GM12892 (cell line): Measurements from ENCODE around the gene ADAMTS10.
"Not testable (repeated sequence)": the region's sequence is repeated elsewhere in the genome, so short reads cannot be mapped to it uniquely, and the experiment has no call there.

Source experiments
- DNase-seq: peaks from one replicate; pipeline ENCODE4 v3.0.0; 2011; ENCODE audit not compliant: insufficient read length
- FAIRE-seq: peaks from 2 replicates; lab custom pipeline; 2011; peaks lifted over from hg19 to GRCh38; lab: Jason Lieb, UNC
- POLR2A ChIP-seq: IDR thresholded peaks from 2 replicates; pipeline ENCODE4 v1.6.1; 2011; ENCODE audit warnings: low read depth, low read length, control low read depth
- POLR2AphosphoS5 ChIP-seq: IDR thresholded peaks from 2 replicates; pipeline ENCODE4 v1.6.1; 2011; ENCODE audit warnings: low read depth, low read length, control low read depth
- TAF1 ChIP-seq: IDR thresholded peaks from 2 replicates; pipeline ENCODE4 v1.6.1; 2011; ENCODE audit warnings: low read depth, mild to moderate bottlenecking, control low read depth, low read length, borderline replicate concordance

Gene ADAMTS10

DNA sequence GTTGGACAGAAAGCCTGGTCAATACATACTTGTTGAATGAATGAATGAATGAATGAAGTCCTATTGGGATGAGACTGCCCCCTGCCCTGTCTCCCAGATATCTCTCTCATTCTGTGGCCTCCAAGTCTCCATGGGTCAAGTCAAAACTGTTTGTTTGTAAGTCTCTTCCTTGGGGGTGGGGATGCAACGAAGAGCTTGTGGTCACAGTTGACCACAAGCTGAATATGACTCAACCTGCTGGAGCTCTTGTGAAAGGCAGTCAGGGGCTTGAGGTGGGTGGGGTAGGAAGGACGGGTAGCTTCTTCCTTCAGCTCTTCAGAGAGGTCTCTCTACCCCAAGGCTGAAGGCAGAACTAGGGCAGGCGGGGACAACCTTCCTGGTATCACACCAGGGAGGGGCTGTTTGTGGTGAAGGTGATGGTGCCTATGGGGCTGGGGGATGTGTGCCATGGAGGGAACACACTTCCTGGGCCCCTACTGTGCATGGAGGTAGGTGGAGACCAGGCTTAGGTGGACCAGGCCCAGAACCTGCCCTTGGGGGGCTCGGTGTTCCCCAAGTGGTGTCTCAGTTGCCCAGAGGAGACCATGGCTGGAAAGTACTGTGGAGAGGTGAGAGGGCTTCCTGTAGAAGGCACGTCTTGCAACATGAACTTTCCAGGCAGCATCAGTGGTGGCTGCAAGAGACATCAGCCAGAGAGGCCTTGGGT is 41.3 kb downstream of the ADAMTS10 start:
- FAIRE-seq (peak; percentile 33), DNase-seq (peak; percentile 70)
- TF ChIP-seq POLR2AphosphoS5 (0 out of 2 replicates have a peak, but pooled peaks have one; percentile 27), POLR2A (no peak; the same call in 1 of the 2 replicates)

- no peak for DNase-seq
- FAIRE-seq: no peak
- TF ChIP-seq POLR2AphosphoS5: no peak
- TF ChIP-seq POLR2A: no peak
- TF ChIP-seq TAF1: no peak
Observed at GRCh38 chr19:8567522-8568172, 42.9 kb downstream of the ADAMTS10 start.

DNA sequence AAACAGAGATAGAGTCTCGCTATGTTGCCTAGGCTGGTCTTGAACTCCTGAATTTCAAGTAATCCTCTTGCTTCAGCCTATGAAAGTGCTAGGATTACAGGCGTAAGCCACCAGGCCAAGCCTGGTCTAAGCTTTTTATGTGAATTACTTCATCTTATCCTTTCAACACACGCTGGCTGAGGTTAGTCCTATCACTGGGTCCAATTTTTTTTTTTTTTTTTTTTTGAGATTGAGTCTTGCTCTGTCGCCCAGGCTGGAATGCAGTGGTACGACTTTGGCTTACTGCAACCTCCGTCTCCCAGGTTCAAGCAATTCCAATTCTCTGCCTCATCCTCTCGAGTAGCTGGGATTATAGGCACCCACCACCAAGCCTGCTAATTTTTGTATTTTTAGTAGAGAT is 43.7 kb downstream of the ADAMTS10 start:
- no peak for DNase-seq
- TF ChIP-seq TAF1 (no peak), POLR2AphosphoS5 (no peak), POLR2A (no peak)
- no peak for FAIRE-seq

DNA sequence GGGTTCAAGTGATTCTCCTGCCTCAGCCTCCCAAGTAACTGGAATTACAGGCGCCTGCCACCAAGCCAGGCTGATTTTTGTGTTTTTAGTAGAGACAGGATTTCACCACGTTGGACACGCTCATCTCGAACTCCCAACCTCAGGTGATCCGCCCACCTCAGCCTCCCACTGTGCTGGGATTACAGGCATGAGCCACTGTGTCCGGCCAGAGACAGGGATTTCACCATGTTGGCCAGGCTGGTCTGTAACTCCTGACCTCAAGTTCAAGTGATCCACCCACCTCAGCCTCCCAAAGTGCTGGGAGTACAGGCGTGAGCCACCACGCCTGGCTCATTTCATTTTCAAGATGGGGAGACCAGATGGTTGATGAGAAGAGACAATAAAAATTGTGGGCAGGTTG is 45.6 kb downstream of the ADAMTS10 start:
- DNase-seq, FAIRE-seq: not testable (repeated sequence)

DNA sequence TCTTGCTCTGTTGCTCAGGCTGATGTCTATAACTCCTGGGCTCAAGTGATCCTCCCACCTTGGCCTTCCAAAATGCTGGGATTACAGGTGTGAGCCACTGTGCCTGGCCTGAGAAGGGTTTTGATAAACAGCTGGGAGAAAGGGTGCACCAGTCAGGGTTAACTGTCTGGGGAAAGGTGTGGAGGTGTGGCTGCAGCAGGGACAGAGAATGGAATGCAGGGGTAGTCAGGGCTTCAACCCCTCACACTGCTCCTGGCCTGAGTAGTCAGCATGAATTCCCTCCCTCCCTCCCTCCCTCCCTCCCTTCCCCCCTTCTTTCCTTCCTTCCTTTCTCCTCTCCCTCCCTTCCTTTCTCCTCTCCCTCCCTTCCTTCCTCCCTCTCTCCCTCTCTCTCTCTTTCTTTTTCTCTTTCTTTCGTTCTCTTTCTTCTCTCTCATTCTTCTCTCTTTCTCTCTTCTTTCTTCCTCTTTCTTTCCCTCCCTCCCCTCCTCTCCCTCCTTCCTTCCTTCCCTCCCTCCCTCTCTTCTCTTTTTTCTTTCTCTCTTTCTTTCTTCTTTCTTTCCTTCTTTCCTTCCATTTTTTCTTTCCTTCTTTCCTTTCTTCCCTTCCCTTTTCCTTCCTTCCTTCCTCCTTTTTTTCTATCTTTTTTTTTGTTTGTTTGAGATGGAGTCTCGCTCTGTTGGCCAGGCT is 49.3 kb downstream of the ADAMTS10 start:
- TF ChIP-seq TAF1: no peak
- no peak for TF ChIP-seq POLR2A
- DNase-seq: no peak
- no peak for FAIRE-seq

DNA sequence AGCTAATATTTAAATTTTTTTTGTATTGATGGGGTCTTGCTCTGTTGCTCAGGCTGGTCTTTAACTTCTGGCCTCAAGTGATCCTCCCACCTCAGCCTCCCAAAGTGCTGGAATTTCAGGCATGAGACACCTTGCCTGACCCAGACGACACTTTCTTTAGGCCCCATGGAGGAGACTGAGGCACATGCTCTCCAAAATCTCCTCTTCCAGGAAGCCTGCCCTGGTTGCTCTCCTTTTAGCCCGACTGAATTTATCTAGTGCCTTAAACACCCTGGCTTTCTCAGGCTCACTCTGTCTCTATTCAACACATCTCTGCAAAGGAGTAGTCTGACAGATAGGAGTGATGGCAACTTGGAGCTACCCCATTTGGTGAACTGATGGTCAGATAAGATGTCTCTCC is 52.2 kb downstream of the ADAMTS10 start:
- DNase-seq (no peak), FAIRE-seq (no peak)
- TF ChIP-seq TAF1 (no peak), POLR2A (no peak), POLR2AphosphoS5 (no peak)

DNA sequence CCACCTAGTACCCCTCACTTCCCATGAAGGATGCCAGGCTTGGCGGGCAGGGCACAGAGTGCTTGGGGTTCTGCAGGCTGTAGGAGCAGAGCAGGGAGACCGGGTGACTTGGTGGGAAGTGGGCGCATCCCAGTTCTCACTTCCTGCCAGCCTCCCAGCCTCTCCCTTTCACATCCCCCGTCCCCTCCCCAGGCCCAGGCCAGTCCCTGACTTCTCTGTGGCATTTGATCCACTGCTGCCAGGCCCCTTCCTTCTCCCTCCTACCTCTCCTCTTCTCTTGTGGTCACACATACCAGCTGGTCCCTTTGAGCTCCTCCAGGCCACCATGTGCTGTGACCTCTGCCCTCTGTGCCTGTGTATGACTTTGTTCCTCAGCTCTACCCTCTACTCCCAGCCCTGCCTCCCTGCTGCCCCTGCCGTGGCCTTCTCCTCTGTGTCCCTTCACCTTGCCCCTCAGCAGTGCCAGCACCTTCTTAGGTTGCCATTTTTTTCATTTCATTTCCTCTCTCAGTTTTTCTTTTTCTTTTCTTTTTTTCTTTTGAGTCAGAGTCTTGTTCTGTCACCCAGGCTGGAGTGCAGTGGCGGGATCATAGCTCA is 52.8 kb downstream of the ADAMTS10 start:
- DNase-seq (no peak), FAIRE-seq (no peak)
- TF ChIP-seq TAF1 (no peak), POLR2A (no peak), POLR2AphosphoS5 (no peak)

GRCh38 chr19:8553729-8554128 is 56.8 kb downstream of the ADAMTS10 start:
- not testable (repeated sequence) for FAIRE-seq

DNA sequence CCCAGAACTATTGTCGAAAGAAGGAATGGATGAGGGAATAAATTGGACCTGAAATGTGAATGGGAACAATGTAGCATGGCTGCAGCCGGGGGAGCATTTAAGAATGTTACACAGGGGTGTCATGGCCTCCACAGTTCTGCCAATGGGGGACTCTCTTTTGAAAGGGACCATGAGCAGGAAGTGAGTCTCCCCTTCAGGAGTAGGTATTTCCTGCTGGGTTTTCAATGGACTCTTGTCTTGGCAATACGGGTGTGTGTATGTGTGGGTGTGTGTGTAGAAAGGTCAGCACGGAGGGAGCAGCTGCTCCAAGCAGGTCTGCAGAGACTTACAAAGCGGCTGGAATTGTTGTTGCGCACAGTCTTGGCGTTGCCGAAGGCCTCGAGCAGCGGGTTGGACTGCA is 57.7 kb downstream of the ADAMTS10 start:
- FAIRE-seq (no peak), DNase-seq (no peak)
- no peak for TF ChIP-seq POLR2AphosphoS5
- TF ChIP-seq TAF1: no peak
- TF ChIP-seq POLR2A: no peak

More at GRCh38 chr19:8553729-8554128, 56.8 kb downstream of the ADAMTS10 start:
- not testable (repeated sequence) for DNase-seq

- FAIRE-seq: no peak
- no peak for DNase-seq
- TF ChIP-seq POLR2AphosphoS5 (no peak), TAF1 (no peak), POLR2A (no peak)
Observed at GRCh38 chr19:8550070-8550469, 60.4 kb downstream of the ADAMTS10 start.

DNA sequence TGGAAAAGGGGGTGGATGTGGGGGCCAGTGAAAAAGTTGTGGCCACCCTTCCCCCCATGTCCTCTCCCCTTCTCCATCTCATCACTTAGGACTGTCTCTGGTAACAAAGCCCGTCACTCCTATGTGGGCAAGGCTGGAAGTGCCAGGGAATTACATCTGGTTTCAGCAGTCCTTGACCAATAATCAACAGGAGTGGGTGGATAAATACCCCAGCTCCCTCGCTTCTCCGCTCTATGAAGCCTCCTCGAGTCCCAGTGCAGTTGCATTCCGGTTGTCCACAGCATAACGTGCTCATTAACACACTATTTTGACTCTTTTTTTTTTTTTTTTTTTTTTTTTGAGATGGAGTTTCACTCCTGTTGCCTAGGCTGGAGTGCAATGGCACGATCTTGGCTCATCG is 64.8 kb downstream of the ADAMTS10 start:
- TF ChIP-seq POLR2A (no peak), TAF1 (no peak), POLR2AphosphoS5 (no peak)
- FAIRE-seq (no peak), DNase-seq (no peak)

- FAIRE-seq (no peak), DNase-seq (no peak)
- no peak for TF ChIP-seq TAF1
- TF ChIP-seq POLR2A: no peak
- TF ChIP-seq POLR2AphosphoS5: no peak
Observed at GRCh38 chr19:8544168-8544567, 66.3 kb downstream of the ADAMTS10 start.
